Measurements from ENCODE around the gene PRKCA.

PRKCA gene

GRCh38 chr17:66836063-66837005 is 533.9 kb downstream of the PRKCA start:
- Histone ChIP-seq H3K9ac (ENCODE audit: low read depth, low read length, poor library complexity, severe bottlenecking) (no peak overlapping the region), H3K79me2 (ENCODE audit: insufficient read depth, low read length) (no peaks in the 10 kb centered on the region), H3K27me3 (ENCODE audit: insufficient read depth, low read length, poor library complexity, severe bottlenecking) (no peaks in the 10 kb centered on the region), H3K4me1 (ENCODE audit: insufficient read depth, low read length, poor library complexity, severe bottlenecking) (no peaks in the 10 kb centered on the region), H3K9me3 (ENCODE audit: insufficient read depth, low read depth, low read length) (no peaks in the 10 kb centered on the region), H3K4me3 (ENCODE audit: low read length, poor library complexity, severe bottlenecking) (no peak overlapping the region), H3K9me2 (replicated peaks; ENCODE audit: low read depth, low read length) (no peaks in the 10 kb centered on the region), H3K36me3 (ENCODE audit: insufficient read depth, low read length) (no peaks in the 10 kb centered on the region), H3F3A (ENCODE audit: low read depth) (no peaks in the 10 kb centered on the region), H3K4me2 (ENCODE audit: low read depth, low read length, poor library complexity, severe bottlenecking) (no peak overlapping the region), H4K20me1 (ENCODE audit: insufficient read depth, low read length, poor library complexity, severe bottlenecking) (no peaks in the 10 kb centered on the region), H2AFZ (ENCODE audit: low read length) (no peak overlapping the region)
- TF ChIP-seq EZH2phosphoT487 (IDR thresholded peaks at IDR 0.05; ENCODE audit: borderline replicate concordance), result no peak
- TF ChIP-seq, protein P1, sequence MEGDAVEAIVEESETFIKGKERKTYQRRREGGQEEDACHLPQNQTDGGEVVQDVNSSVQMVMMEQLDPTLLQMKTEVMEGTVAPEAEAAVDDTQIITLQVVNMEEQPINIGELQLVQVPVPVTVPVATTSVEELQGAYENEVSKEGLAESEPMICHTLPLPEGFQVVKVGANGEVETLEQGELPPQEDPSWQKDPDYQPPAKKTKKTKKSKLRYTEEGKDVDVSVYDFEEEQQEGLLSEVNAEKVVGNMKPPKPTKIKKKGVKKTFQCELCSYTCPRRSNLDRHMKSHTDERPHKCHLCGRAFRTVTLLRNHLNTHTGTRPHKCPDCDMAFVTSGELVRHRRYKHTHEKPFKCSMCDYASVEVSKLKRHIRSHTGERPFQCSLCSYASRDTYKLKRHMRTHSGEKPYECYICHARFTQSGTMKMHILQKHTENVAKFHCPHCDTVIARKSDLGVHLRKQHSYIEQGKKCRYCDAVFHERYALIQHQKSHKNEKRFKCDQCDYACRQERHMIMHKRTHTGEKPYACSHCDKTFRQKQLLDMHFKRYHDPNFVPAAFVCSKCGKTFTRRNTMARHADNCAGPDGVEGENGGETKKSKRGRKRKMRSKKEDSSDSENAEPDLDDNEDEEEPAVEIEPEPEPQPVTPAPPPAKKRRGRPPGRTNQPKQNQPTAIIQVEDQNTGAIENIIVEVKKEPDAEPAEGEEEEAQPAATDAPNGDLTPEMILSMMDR (conservative IDR thresholded peaks at IDR 0.05; ENCODE audit: low read length), result no peak

DNA sequence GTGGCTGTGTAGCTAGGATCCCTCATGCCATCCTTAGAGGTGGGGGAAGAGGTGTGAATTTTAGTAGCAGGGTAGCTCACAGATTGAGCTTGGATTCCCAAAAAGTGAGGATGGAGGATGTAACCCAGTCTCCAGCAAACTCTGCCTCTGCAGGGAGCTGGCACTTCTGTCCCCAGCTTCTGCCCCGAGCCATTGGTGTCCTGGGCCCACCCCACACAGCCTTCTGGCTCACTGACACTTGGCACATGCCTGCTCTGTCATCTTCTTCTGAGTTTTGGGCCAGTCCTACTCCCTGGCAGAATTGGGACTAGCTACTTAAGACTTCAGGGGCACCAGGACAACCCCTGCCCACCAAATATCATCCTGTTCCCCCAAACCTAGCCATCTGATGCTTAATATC is 534.8 kb downstream of the PRKCA start:
- no peak overlapping the region for H3K9ac ChIP-seq (ENCODE audit: low read depth, low read length, poor library complexity, severe bottlenecking)
- H3K27me3 ChIP-seq (ENCODE audit: insufficient read depth, low read length, poor library complexity, severe bottlenecking), result no peaks in the 10 kb centered on the region
- no peaks in the 10 kb centered on the region for H3K79me2 ChIP-seq (ENCODE audit: insufficient read depth, low read length)
- H3F3A ChIP-seq (ENCODE audit: low read depth), result no peaks in the 10 kb centered on the region
- no peaks in the 10 kb centered on the region for H4K20me1 ChIP-seq (ENCODE audit: insufficient read depth, low read length, poor library complexity, severe bottlenecking)
- no peak overlapping the region for H2AFZ ChIP-seq (ENCODE audit: low read length)
- no peaks in the 10 kb centered on the region for H3K36me3 ChIP-seq (ENCODE audit: insufficient read depth, low read length)
- H3K4me1 ChIP-seq (ENCODE audit: insufficient read depth, low read length, poor library complexity, severe bottlenecking), result no peaks in the 10 kb centered on the region
- no peaks in the 10 kb centered on the region for H3K9me3 ChIP-seq (ENCODE audit: insufficient read depth, low read depth, low read length)
- no peaks in the 10 kb centered on the region for H3K9me2 ChIP-seq (replicated peaks; ENCODE audit: low read depth, low read length)
- H3K4me2 ChIP-seq (ENCODE audit: low read depth, low read length, poor library complexity, severe bottlenecking), result no peak overlapping the region
- no peak for TF ChIP-seq EZH2phosphoT487 (IDR thresholded peaks at IDR 0.05; ENCODE audit: borderline replicate concordance)
- TF ChIP-seq, protein P1 (conservative IDR thresholded peaks at IDR 0.05; ENCODE audit: low read length), result no peak
- H3K4me3 ChIP-seq (ENCODE audit: low read length, poor library complexity, severe bottlenecking), result no peak overlapping the region

- no peaks in the 10 kb centered on the region for H3K9me3 ChIP-seq (ENCODE audit: insufficient read depth, low read depth, low read length)
- no peak overlapping the region for H3K4me2 ChIP-seq (ENCODE audit: low read depth, low read length, poor library complexity, severe bottlenecking)
- H3K4me1 ChIP-seq (ENCODE audit: insufficient read depth, low read length, poor library complexity, severe bottlenecking), result no peaks in the 10 kb centered on the region
- H3K79me2 ChIP-seq (ENCODE audit: insufficient read depth, low read length), result no peaks in the 10 kb centered on the region
- no peaks in the 10 kb centered on the region for H4K20me1 ChIP-seq (ENCODE audit: insufficient read depth, low read length, poor library complexity, severe bottlenecking)
- no peaks in the 10 kb centered on the region for H3F3A ChIP-seq (ENCODE audit: low read depth)
- H3K9ac ChIP-seq (ENCODE audit: low read depth, low read length, poor library complexity, severe bottlenecking), result no peak overlapping the region
- no peaks in the 10 kb centered on the region for H3K9me2 ChIP-seq (replicated peaks; ENCODE audit: low read depth, low read length)
- no peaks in the 10 kb centered on the region for H3K36me3 ChIP-seq (ENCODE audit: insufficient read depth, low read length)
- TF ChIP-seq, protein P1 (conservative IDR thresholded peaks at IDR 0.05; ENCODE audit: low read length), result no peak
- no peak for TF ChIP-seq EZH2phosphoT487 (IDR thresholded peaks at IDR 0.05; ENCODE audit: borderline replicate concordance)
- H2AFZ ChIP-seq (ENCODE audit: low read length), result no peak overlapping the region
- no peak overlapping the region for H3K4me3 ChIP-seq (ENCODE audit: low read length, poor library complexity, severe bottlenecking)
- H3K27me3 ChIP-seq (ENCODE audit: insufficient read depth, low read length, poor library complexity, severe bottlenecking), result no peaks in the 10 kb centered on the region
These were observed 535.7 kb downstream of the PRKCA start for GRCh38 chr17:66837885-66838665.
